ENCODE results near the gene GAMT. TPM values are rescaled to one million over a fixed set of nuclear protein-coding genes. Genes with fewer than 3 reads are reported as not detected.

The GAMT gene
- total RNA-seq, 1 donor from 2014 or later, result 7.1 TPM

GRCh38 chr19:1408300-1409203 is 7.2 kb upstream of the GAMT start:
- Histone ChIP-seq H3K9me3 (no peaks in the 10 kb centered on the region), H3K4me1 (peaks cover 47% of the 10 kb centered on the region), H3K27ac (peak overlapping the region; percentile 95), H3K36me3 (peaks cover 5% of the 10 kb centered on the region), H3K27me3 (no peaks in the 10 kb centered on the region), H3K4me3 (peak overlapping the region; percentile 94)
- DNase-seq, result peak; percentile 84
- TF ChIP-seq CTCF (IDR thresholded peaks at IDR 0.05), result no peak
- intact Hi-C loops (cut with DNase I), result no loop called here
- peak; percentile 22 for ATAC-seq

GRCh38 chr19:1407528-1408299 is 6.4 kb upstream of the GAMT start, which contains the start of gene DAZAP1:
DAZAP1 (plus strand) TSS chr19:1407586; CDS start chr19:1407774, 188 bp downstream.
- Histone ChIP-seq H3K4me1 (peaks cover 39% of the 10 kb centered on the region), H3K36me3 (peaks cover under 1% of the 10 kb centered on the region), H3K27ac (peak within 1 kb of the TSS; percentile 95), H3K9me3 (no peaks in the 10 kb centered on the region), H3K27me3 (no peaks in the 10 kb centered on the region), H3K4me3 (peak within 1 kb of the TSS; percentile 94)
- ATAC-seq, result peak; percentile 1
- DNase-seq, result peak; percentile 83
- intact Hi-C loops (cut with DNase I), result no loop called here
- no peak for TF ChIP-seq CTCF (IDR thresholded peaks at IDR 0.05)

- Histone ChIP-seq H3K27me3 (peaks cover 5% of the 10 kb centered on the region), H3K9me3 (no peaks in the 10 kb centered on the region), H3K27ac (peak overlapping the region; percentile 68), H3K36me3 (no peaks in the 10 kb centered on the region), H3K4me1 (peaks cover 37% of the 10 kb centered on the region), H3K4me3 (peak overlapping the region; percentile 94)
- peak; percentile 92 for ATAC-seq
- peak; percentile 100 for DNase-seq
- peak; percentile 46 for TF ChIP-seq CTCF (IDR thresholded peaks at IDR 0.05)
- intact Hi-C loops (cut with DNase I), result no loop called here
Measured at GRCh38 chr19:1406774-1407527, 5.6 kb upstream of the GAMT start.

GRCh38 chr19:1402411-1403070 is 1.2 kb upstream of the GAMT start:
- Histone ChIP-seq H3K27ac (no peak overlapping the region), H3K4me1 (peaks cover 18% of the 10 kb centered on the region), H3K9me3 (no peaks in the 10 kb centered on the region), H3K4me3 (no peak overlapping the region), H3K36me3 (no peaks in the 10 kb centered on the region), H3K27me3 (peaks cover 5% of the 10 kb centered on the region)
- no peak for ATAC-seq
- intact Hi-C loops (cut with DNase I), result no loop called here
- TF ChIP-seq CTCF (IDR thresholded peaks at IDR 0.05), result no peak
- no peak for DNase-seq

- H3K27ac ChIP-seq, result no peak overlapping the region
- no peaks in the 10 kb centered on the region for H3K9me3 ChIP-seq
- peaks cover 5% of the 10 kb centered on the region for H3K27me3 ChIP-seq
- H3K36me3 ChIP-seq, result no peaks in the 10 kb centered on the region
- H3K4me1 ChIP-seq, result peaks cover 18% of the 10 kb centered on the region
- peak overlapping the region; percentile 66 for H3K4me3 ChIP-seq
- no peak for DNase-seq
- TF ChIP-seq CTCF (IDR thresholded peaks at IDR 0.05), result no peak
- no peak for ATAC-seq
- intact Hi-C loops (cut with DNase I), result no loop called here
Measured at GRCh38 chr19:1401889-1402217, 511 bp upstream of the GAMT start.

All from upper lobe of right lung (tissue), 1 donor.